ENCODE measurements around the gene ARHGAP21. TPM values are rescaled to one million over a fixed set of nuclear protein-coding genes. Genes with fewer than 3 reads are reported as not detected.

ARHGAP21 gene
- 68.7 and 152 TPM in 2 replicates for total RNA-seq

DNA sequence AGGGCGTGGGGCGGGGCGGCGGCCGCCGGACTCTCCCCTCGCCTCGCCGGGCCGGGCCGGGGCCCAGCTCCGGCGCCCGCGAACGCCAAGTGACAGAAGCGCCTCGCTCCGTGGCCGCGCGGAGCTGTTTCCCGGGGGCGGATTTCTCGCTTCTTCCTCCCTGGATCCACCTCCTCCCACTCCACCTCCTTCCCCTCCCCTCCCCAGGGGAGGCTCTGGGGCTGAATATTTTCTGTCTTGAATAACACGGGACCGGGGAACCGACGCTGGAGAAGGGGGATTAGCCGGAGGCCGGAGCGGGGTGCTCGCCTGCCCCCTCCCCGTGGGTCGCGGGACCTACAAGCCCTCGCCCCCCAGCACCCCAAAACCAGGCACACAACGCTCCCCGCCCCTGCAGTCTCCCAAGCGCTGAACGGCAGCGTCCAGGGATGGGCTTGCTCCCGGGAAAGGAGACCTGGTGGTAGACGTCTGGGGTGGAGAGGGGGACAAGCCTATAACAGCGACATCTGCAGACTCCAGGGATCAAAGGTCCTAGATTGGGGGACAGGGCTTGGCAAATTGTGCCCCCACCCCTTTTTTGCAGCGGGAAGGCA, at the start of gene ARHGAP21:
TSS of gene ARHGAP21 (minus strand) at position 100 of the 593 bp plus-strand sequence. CDS start 1,988 bp downstream, outside the sequence.

Small RNA genes lying within 50 kb of the gene (small RNA-seq; reads per million reads assigned to genes)
- gene RNA5SP305 (ENCODE audit: low replicate concordance), result not detected

Other genes starting within 250 kb of the ARHGAP21 start
- 11.8 and 15.6 TPM in 2 replicates for gene PRTFDC1, start 228.7 kb upstream of the ARHGAP21 start, total RNA-seq